Measurements from ENCODE around the gene WDR18. TPM values are rescaled to one million over a fixed set of nuclear protein-coding genes. Genes with fewer than 3 reads are reported as not detected.

Gene WDR18
- total RNA-seq, 1 experiment from 2014 or later, result 124 TPM

GRCh38 chr19:1037621-1038064, 53.5 kb downstream of the WDR18 start:
- Histone ChIP-seq H3K79me2 (ENCODE audit: insufficient read depth, low read length) (peaks cover 19% of the 10 kb centered on the region; the same call in 1 of the 2 replicates), H3K4me1 (ENCODE audit: control insufficient read depth in 1 of 2, insufficient read depth in 2 of 2, low read length in 2 of 2) (peaks cover 16 to 49% of the 10 kb centered on the region in 2 experiments), H3K4me2 (ENCODE audit: low read length) (no peak overlapping the region), H3K9me3 (ENCODE audit: control insufficient read depth in 1 of 2, insufficient read depth in 1 of 2, low read depth in 1 of 2, low read length in 2 of 2) (no peaks in the 10 kb centered on the region), H2AFZ (ENCODE audit: low read depth, low read length, poor library complexity, severe bottlenecking) (no peak overlapping the region), H3K9me2 (ENCODE audit: insufficient read depth) (no peaks in the 10 kb centered on the region), H3K27ac (ENCODE audit: low read depth, low read length) (peak overlapping the region; percentile 36; the same call in 1 of the 2 replicates), H4K20me1 (ENCODE audit: insufficient read depth) (no peaks in the 10 kb centered on the region), H3K27me3 (ENCODE audit: insufficient read depth, low read length) (no peaks in the 10 kb centered on the region), H3K36me3 (ENCODE audit: control insufficient read depth in 1 of 2, insufficient read depth in 2 of 2, low read length in 2 of 2) (peaks cover 8 to 12% of the 10 kb centered on the region in 2 experiments; a peak in 3 of 4 replicates), H3K9ac (ENCODE audit: low read length) (no peak overlapping the region), H3K4me3 (replicated peaks in 1 of 2; ENCODE audit: low read depth in 1 of 2, low read length in 2 of 2) (no peak overlapping the region)
- BruUV-seq (replicated peaks), result no TSS peak
- ATAC-seq (no peak), DNase-seq (ENCODE audit: low read depth, low spot score) (no peak)
- RAD21 ChIA-PET (ENCODE audit: low non-redundant PET in 1 of 2, low total read pairs in 2 of 2, uncharacterized antibody in 2 of 2, unreplicated experiment in 2 of 2), result no interaction called here
- intact Hi-C loops (cut with micrococcal nuclease), result no loop called here
- TF ChIP-seq ELF1 (IDR thresholded peaks at IDR 0.05; ENCODE audit: borderline replicate concordance, low read depth) (no peak), EZH2phosphoT487 (IDR thresholded peaks at IDR 0.05; ENCODE audit: borderline replicate concordance) (no peak), MAX (IDR thresholded peaks at IDR 0.05) (no peak), TCF7L2 (IDR thresholded peaks at IDR 0.05; ENCODE audit: borderline replicate concordance, extremely low read depth, insufficient read depth, insufficient read length) (no peak), ZFX (IDR thresholded peaks at IDR 0.05) (no peak), CEBPB (IDR thresholded peaks at IDR 0.05; ENCODE audit: low read depth) (no peak), SP1 (IDR thresholded peaks at IDR 0.05; ENCODE audit: low read depth) (no peak), CBX3 (IDR thresholded peaks at IDR 0.05; ENCODE audit: low read depth) (no peak), FOSL1 (IDR thresholded peaks at IDR 0.05; ENCODE audit: low read depth) (no peak), EGR1 (IDR thresholded peaks at IDR 0.05; ENCODE audit: low read depth) (no peak), CTCF (IDR thresholded peaks at IDR 0.05 in 2 of 3, conservative IDR thresholded peaks at IDR 0.05 in 1 of 3; ENCODE audit: borderline replicate concordance in 1 of 3, insufficient read depth in 1 of 3, low read depth in 2 of 3, low read length in 2 of 3) (no peak), EZH2 (IDR thresholded peaks at IDR 0.05) (no peak), REST (IDR thresholded peaks at IDR 0.05; ENCODE audit: low read depth) (no peak)
- POLR2A ChIA-PET, result interaction anchor here (7.8 kb wide), 1 partner anchor 10 kb away, joined by 85 read pairs; the partner anchor contains the start of gene CNN2
- CTCF ChIA-PET, result no interaction called here

Measured in HCT116 (cell line).